CD4-positive, alpha-beta T cell treated with Interleukin-2 at 100 ng/mL for 4 hours (primary cell): Measurements from ENCODE around the gene MYO10.
"Not testable (repeated sequence)": the region's sequence is repeated elsewhere in the genome, so short reads cannot be mapped to it uniquely, and the experiment has no call there.

Source experiments
- DNase-seq: peaks from one replicate; pipeline ENCODE4 v3.0.0-alpha.2; 2020; ENCODE audit warnings: low spot score

Gene MYO10

DNA sequence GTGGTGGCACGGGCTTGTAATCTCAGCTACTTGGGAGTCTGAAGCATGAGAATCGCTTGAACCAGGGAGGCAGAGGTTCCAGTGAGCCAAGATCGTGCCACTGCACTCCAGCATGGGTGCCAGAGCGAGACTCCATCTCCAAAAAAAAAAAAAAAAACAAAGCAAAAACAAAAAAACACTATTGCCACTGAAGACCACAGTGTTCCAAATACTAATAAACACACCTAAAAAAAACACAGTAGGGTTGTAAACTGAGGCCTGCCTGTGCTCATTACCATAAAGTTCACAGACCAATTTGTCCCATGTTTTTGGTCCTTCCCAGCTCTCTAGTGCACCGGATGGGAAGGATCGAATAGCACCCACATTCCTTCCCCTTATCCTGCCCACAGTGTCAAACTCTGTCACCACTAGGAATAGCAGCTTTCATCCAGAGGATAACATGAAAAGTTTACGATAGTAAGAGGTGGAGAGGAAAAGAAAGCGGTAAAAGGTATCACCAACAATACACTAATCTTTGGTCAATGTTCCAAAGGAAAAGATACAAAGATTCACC lies 49.2 kb downstream of the MYO10 start:
- DNase-seq = no peak

GRCh38 chr5:16886366-16886736 lies 49.7 kb downstream of the MYO10 start:
- DNase-seq = no peak

GRCh38 chr5:16885635-16886365 lies 50.3 kb downstream of the MYO10 start:
- DNase-seq = no peak

- no peak for DNase-seq
These were observed 51.5 kb downstream of the MYO10 start for GRCh38 chr5:16884595-16884994.

- no peak for DNase-seq
These were observed 52.3 kb downstream of the MYO10 start for GRCh38 chr5:16883806-16884205.

- DNase-seq = no peak
These were observed 52.9 kb downstream of the MYO10 start for GRCh38 chr5:16883176-16883575.

- DNase-seq = no peak
These were observed 54.8 kb downstream of the MYO10 start for GRCh38 chr5:16881251-16881650.

GRCh38 chr5:16880547-16880946 lies 55.5 kb downstream of the MYO10 start:
- DNase-seq = no peak

- DNase-seq = no peak
These were observed 56.4 kb downstream of the MYO10 start for GRCh38 chr5:16879650-16880049.

- DNase-seq = no peak
These were observed 56.9 kb downstream of the MYO10 start for GRCh38 chr5:16879191-16879590.

- no peak for DNase-seq
These were observed 58.7 kb downstream of the MYO10 start for GRCh38 chr5:16877267-16877935.

- not testable (repeated sequence) for DNase-seq
These were observed 61.7 kb downstream of the MYO10 start for GRCh38 chr5:16874424-16874823.

GRCh38 chr5:16871746-16872339 lies 64.2 kb downstream of the MYO10 start:
- DNase-seq = no peak

DNA sequence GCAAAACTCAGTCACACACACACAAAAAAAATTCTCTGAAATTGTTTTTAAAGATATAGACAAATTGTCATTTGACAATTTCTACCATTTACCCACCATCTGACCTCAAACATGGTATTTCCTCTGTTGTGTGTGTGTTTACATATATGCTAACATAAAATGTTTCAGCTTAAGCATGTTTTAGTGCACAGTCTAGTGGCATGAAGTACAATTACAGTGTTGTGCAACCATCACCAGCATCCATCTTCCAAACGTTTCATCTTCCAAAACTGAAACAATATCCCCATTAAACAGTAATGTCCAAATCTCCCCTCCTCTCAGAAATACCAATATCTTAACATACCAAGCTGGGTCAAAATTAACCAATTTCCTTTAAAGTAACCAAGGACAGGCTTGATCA lies 65.2 kb downstream of the MYO10 start:
- no peak for DNase-seq

DNA sequence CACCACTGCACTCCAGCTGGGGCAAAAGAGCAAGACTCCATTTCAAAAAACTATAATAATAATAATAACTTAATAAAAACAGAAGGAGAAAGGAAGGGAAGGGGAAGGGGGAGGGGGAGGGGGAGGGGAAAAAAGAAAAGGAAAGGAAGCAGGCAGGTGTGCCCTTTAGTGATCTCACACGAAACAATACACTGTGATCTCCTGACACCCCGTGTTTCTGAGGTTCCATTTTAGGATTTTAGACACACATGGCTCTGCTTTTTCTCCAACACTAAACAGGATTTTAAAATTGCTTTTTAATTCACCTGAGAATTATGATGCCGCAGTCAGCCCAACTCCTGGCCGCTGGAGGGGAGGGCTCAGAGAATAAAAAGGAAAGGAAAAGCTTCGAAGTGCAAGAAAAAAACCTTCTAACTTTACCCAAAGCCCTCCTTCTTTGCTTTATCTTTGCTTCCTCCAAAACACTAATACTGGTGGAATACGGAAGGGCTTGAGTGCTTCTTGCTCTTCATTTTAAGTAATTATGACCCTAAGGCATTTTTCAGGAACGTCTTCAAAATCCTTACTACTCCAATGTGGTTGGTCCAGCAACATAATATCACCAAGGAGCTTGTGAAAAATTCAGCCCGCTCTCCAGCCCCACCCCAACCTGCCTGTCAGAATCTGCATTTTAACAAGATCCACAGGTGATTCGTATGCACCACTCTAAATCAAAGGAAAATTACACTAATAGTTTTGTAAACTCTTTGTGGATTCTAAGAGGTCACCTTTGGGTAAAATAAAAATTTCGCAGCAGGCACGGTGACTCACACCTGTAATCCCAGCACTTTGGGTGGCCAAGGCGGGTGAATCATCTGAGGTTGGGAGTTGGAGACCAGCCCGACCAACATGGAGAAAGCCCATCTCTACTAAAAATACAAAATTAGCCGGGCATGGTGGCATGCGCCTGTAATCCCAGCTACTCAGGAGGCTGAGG lies 66.0 kb downstream of the MYO10 start:
- no peak for DNase-seq

DNA sequence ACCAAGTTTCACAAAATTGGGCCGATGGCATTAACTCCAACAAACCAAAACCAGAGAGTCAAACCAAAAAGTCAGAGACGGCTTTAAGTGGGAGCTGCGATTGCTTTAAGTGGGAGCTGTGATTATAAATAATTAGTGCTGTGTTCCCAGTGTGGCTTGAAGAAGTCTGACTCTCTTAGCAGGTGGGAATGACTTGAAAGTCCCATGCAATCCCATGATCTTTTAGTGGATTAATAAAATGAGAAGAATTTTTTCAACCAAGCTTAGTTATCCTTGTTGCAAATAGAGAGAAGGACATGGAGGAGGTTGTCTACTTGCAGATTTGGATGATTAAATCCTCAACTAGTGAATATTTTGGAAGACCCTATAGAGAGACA lies 68.5 kb downstream of the MYO10 start:
- no peak for DNase-seq

DNA sequence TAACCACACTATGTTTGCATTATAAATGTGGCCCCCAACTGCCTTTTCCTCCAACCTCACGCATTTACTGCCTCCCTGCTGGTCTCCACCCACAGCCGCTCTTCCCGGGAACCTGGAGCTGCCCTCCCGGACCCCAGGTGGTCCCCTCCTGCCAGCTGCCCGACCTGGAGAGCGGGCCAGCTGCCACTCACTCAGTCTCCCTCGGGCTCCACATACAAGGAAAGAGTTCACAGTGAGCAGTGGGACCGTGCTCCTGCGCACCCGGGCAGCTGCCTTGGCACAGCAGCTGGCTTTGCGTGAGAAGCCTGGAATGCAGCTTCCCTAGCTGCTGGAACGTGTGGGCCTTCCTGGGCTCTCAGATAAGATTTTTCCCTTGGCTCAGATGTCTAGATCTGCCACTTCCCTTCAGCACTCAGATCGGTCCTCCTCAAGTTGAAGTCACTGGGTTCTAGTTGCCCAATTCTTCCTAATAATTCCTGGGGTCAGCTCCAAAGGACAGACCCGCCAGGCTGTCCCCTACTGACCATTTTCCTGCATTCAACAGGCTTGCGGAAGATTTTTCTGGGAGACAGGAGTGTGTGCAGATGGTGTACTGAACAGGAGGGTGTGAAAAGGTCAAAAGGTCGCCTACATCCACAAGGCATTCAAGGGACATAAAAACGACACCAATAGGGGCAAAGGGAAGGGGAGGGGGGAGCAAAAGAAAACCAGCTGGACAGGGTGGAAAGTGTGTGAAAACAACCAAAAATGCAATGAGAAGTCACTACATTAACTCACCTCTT lies 69.1 kb downstream of the MYO10 start:
- DNase-seq = no peak

DNA sequence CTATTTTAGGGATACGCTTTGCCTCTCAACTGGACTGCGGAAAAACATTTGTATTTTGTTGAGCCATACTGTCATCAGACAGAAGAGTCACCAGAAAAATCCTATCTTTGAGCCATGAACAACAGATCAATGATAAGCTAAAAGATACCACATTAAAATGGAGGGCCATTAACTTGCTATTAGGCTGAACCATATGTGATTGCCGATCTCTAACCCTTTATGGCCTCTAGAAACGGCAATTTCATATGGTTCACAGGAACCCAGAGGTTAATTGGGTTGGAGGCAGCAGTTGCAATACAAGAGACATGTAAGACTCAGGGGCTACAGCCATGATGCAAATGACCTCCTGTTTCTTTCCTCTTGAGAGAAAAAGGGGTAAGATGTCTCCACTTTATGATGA lies 69.8 kb downstream of the MYO10 start:
- DNase-seq = no peak

DNA sequence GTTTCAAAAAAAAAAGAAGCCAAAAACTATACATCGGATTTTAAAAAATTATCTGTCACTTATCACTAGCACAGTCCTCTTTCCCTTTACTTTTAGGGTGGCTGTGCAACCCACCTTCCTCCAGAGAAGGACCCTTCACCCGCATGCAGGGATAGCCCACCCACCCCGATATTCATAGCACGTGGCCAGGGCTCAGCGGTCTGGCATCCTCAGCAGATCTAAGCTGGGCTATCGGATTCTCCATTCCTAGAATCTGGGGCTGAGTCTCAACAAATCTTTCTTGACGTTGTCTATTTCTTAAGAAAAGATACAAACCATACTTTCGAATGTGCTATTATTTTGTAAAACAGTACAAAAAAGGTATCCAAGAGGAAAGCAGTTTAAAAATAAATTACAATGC lies 70.9 kb downstream of the MYO10 start:
- DNase-seq = no peak

- no peak for DNase-seq
These were observed 71.4 kb downstream of the MYO10 start for GRCh38 chr5:16864631-16865131.

- DNase-seq = no peak
These were observed 72.6 kb downstream of the MYO10 start for GRCh38 chr5:16863469-16863946.
